ENCODE measurements around the gene SPRR2F. TPM values are rescaled to one million over a fixed set of nuclear protein-coding genes. Genes with fewer than 3 reads are reported as not detected.

The SPRR2F gene
- total and polyA plus RNA-seq, 11 donors: 5.5 TPM; not detected in 10

DNA sequence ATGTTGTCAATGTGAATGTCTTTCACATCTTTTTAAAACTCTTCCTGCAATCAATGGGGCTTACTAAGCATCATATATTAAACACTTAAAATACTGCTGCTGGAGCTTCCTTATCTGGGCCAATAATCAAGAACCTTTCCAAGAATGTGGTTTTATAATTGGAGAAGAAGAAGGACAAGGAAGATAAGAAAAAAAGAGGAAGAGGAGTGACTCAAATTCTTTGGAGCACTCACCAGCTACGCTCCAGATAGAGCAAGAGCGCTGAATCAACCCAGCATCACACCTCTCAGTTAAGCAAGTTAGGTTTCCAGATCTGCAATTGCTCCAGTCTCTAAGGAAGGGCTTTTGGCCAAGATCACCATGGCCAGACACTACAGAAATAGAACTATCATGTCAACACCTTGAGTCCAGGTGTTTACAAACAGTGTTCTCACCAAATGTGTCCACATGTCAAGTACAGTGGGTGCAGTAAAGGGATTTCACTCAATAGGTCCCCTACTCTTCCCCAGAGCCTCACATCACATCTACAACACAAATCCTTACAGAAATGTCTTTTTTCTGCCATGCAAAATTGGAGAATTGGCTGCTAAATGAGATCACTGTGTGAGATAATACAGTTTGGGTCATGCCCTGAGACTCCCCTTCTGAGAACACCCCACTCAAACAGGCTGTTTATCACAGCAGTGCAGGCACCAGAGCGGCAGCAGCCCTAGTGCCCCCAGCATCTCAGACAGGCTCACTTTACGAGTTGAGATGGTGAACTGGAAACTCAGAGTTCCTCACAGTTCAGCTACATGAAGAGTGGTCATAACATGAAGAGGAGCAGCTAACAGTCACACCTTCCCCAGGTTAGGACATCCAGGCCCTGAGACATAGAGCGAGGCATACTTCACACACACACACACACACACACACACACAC is 40.2 kb downstream of the SPRR2F start:
- ATAC-seq: no peak
- peaks cover 0 to 6% (median 0%) of the 10 kb centered on the region in 12 donors for H3K9me3 ChIP-seq
- 66 to 80% (median 70%) methylated on average over 5 of the region's 5 CpGs for WGBS, 4 donors

GRCh38 chr1:153071511-153071910 is 41.8 kb downstream of the SPRR2F start, which contains the start of gene SPRR2B:
Gene SPRR2B (minus strand): TSS chr1:153071611. CDS start chr1:153070839, 772 bp downstream.
- Histone ChIP-seq H3K27ac (no peak within 1 kb of the TSS), H3K36me3 (no peaks in the 10 kb centered on the region), H3K4me1 (no peaks in the 10 kb centered on the region), H3K9me3 (no peaks in the 10 kb centered on the region), H3K4me3 (no peak within 1 kb of the TSS), H3K27me3 (peaks cover 0 to 2% (median 0%) of the 10 kb centered on the region in 9 donors)
- 72 to 91% (median 90%) methylated on average over 2 of the region's 2 CpGs for WGBS, 4 donors
- DNase-seq (no peak), ATAC-seq (no peak)
- TF ChIP-seq POLR2A (IDR thresholded peaks at IDR 0.05): no peak
- TF ChIP-seq CTCF (IDR thresholded peaks at IDR 0.05): no peak
- intact Hi-C loops (cut with DNase I): no loop called here

More for the DNA sequence above, 40.2 kb downstream of the SPRR2F start:
- Histone ChIP-seq H3K4me3 (no peak overlapping the region), H3K27ac (no peak overlapping the region), H3K27me3 (peaks cover 0 to 2% (median 0%) of the 10 kb centered on the region in 9 donors), H3K36me3 (no peaks in the 10 kb centered on the region), H3K4me1 (no peaks in the 10 kb centered on the region)
- TF ChIP-seq CTCF (IDR thresholded peaks at IDR 0.05): no peak
- no peak for TF ChIP-seq POLR2A (IDR thresholded peaks at IDR 0.05)
- intact Hi-C loops (cut with DNase I): no loop called here
- no peak for DNase-seq

DNA sequence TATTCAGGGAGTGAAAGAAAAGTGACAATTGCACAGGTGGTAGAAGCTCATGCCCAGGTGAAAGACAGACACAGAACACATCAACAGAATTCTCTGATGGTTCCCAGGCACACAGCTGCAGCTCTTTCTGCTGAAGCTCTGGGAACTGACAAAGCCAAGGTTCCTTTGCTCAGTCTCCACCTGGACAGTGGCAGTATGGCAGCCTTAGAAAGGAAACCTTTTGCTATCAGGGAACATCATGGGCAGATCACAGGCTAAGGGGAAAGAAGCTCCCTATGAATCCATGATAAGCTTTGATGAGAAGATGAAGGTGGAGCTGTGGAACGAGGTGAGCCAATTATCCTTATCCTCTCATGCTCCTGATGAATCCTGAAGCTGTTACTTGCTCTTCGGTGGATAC is 43.1 kb downstream of the SPRR2F start:
- 43 to 58% (median 51%) methylated on average over 2 of the region's 2 CpGs for WGBS, 4 donors
- H3K27me3 ChIP-seq: peaks cover 0 to 2% (median 0%) of the 10 kb centered on the region in 9 donors
- no peak overlapping the region for H3K4me3 ChIP-seq
- no peak overlapping the region for H3K27ac ChIP-seq
- TF ChIP-seq POLR2A (IDR thresholded peaks at IDR 0.05): no peak
- TF ChIP-seq CTCF (IDR thresholded peaks at IDR 0.05): no peak
- ATAC-seq: no peak
- DNase-seq: no peak
- intact Hi-C loops (cut with DNase I): no loop called here
- H3K9me3 ChIP-seq: no peaks in the 10 kb centered on the region
- no peaks in the 10 kb centered on the region for H3K4me1 ChIP-seq
- no peaks in the 10 kb centered on the region for H3K36me3 ChIP-seq

Other genes starting within 250 kb of the SPRR2F start
- not detected for gene SMCP, start 235.2 kb downstream of the SPRR2F start, total RNA-seq
- gene SMCP, start 235.2 kb downstream of the SPRR2F start, polyA plus RNA-seq: not detected
- not detected for gene IVL, start 205.0 kb downstream of the SPRR2F start, total RNA-seq
- under 1 TPM in 1 of 2 donors, not detected in 1; 0.03 TPM for gene IVL, start 205.0 kb downstream of the SPRR2F start, polyA plus RNA-seq
- gene SPRR5, start 166.3 kb downstream of the SPRR2F start, total RNA-seq: not detected
- not detected for gene SPRR5, start 166.3 kb downstream of the SPRR2F start, polyA plus RNA-seq
- not detected for gene SPRR4, start 142.9 kb downstream of the SPRR2F start, total RNA-seq
- not detected for gene SPRR4, start 142.9 kb downstream of the SPRR2F start, polyA plus RNA-seq
- gene SPRR1A, start 129.4 kb downstream of the SPRR2F start, total RNA-seq: not detected
- not detected for gene SPRR1A, start 129.4 kb downstream of the SPRR2F start, polyA plus RNA-seq
- not detected for gene SPRR3, start 111.8 kb downstream of the SPRR2F start, total RNA-seq
- gene SPRR3, start 111.8 kb downstream of the SPRR2F start, polyA plus RNA-seq: 1 to 10 TPM in 1 of 2 donors, not detected in 1; 1.2 TPM
- not detected for gene SPRR1B, start 82.3 kb downstream of the SPRR2F start, total RNA-seq
- gene SPRR1B, start 82.3 kb downstream of the SPRR2F start, polyA plus RNA-seq: not detected
- gene SPRR2D, start 72.4 kb downstream of the SPRR2F start, total RNA-seq: not detected
- gene SPRR2D, start 72.4 kb downstream of the SPRR2F start, polyA plus RNA-seq: under 1 TPM in 1 of 2 donors, not detected in 1; 0.12 TPM
- not detected for gene SPRR2A, start 56.0 kb downstream of the SPRR2F start, total RNA-seq
- gene SPRR2A, start 56.0 kb downstream of the SPRR2F start, polyA plus RNA-seq: under 1 TPM in 1 of 2 donors, not detected in 1; 0.32 TPM
- not detected for gene SPRR2B, start 41.9 kb downstream of the SPRR2F start, total RNA-seq
- not detected for gene SPRR2B, start 41.9 kb downstream of the SPRR2F start, polyA plus RNA-seq
- gene SPRR2E, start 19.0 kb downstream of the SPRR2F start, total RNA-seq: not detected
- under 1 TPM in 1 of 2 donors, not detected in 1; 0.12 TPM for gene SPRR2E, start 19.0 kb downstream of the SPRR2F start, polyA plus RNA-seq
- not detected for gene SPRR2G, start 37.4 kb upstream of the SPRR2F start, total RNA-seq
- gene SPRR2G, start 37.4 kb upstream of the SPRR2F start, polyA plus RNA-seq: not detected
- gene LELP1, start 89.9 kb upstream of the SPRR2F start, total RNA-seq: not detected
- gene LELP1, start 89.9 kb upstream of the SPRR2F start, polyA plus RNA-seq: not detected
- 1 to 10 TPM in 1 of 9 donors, not detected in 8; 1.1 TPM for gene PRR9, start 104.1 kb upstream of the SPRR2F start, total RNA-seq
- gene PRR9, start 104.1 kb upstream of the SPRR2F start, polyA plus RNA-seq: not detected
- gene LORICRIN, start 146.2 kb upstream of the SPRR2F start, total RNA-seq: not detected
- not detected for gene LORICRIN, start 146.2 kb upstream of the SPRR2F start, polyA plus RNA-seq
- gene PGLYRP3, start 199.4 kb upstream of the SPRR2F start, total RNA-seq: not detected
- gene PGLYRP3, start 199.4 kb upstream of the SPRR2F start, polyA plus RNA-seq: not detected
- not detected for gene PGLYRP4, start 235.3 kb upstream of the SPRR2F start, total RNA-seq
- gene PGLYRP4, start 235.3 kb upstream of the SPRR2F start, polyA plus RNA-seq: not detected
- 100 to 1,000 TPM in 3 of 9 donors, 10 to 100 TPM in 5, 1 to 10 TPM in 1; 5.7 to 350 (median 76.2) TPM for gene S100A9, start 244.3 kb upstream of the SPRR2F start, total RNA-seq
- 100 to 1,000 TPM in 1 of 2 donors, 10 to 100 TPM in 1; 43.3 to 202 TPM for gene S100A9, start 244.3 kb upstream of the SPRR2F start, polyA plus RNA-seq

All from heart left ventricle (tissue), 16 donors.